ENCODE results near the gene CCL3. TPM values are rescaled to one million over a fixed set of nuclear protein-coding genes. Genes with fewer than 3 reads are reported as not detected.

CCL3 gene
- polyA plus RNA-seq, 1 donor (not counting 4 experiments of a cell fraction or from before 2014, with no cell fraction given) = not detected

- DNase-seq (ENCODE audit: low read depth, low spot score) (no peak), FAIRE-seq (no peak)
- no peak overlapping the region for H3K4me3 ChIP-seq (ENCODE audit: control insufficient read depth in 2 of 3, extremely low read depth in 1 of 3, insufficient read depth in 2 of 3, low read depth in 1 of 3, low read length in 3 of 3)
- no peak overlapping the region for H3K4me2 ChIP-seq (ENCODE audit: control insufficient read depth, extremely low read depth, insufficient read depth, low read depth, low read length)
- no peak overlapping the region for H3K27ac ChIP-seq (ENCODE audit: control insufficient read depth, insufficient read depth, low read length)
- no peaks in the 10 kb centered on the region for H3K36me3 ChIP-seq (ENCODE audit: control insufficient read depth in 2 of 2, extremely low read depth in 1 of 2, insufficient read depth in 2 of 2, low read length in 2 of 2)
- peaks cover 4% of the 10 kb centered on the region for H3K27me3 ChIP-seq (ENCODE audit: control insufficient read depth, extremely low read depth, insufficient read depth, low read length)
- dilution Hi-C loops (cut with MboI; ENCODE audit: extremely low pct_ligation_motif_present, low sequenced_read_pairs) = loop anchor here (25.0 kb wide), 1 partner anchor 143 kb away; the partner anchor contains the start of genes CCL14 and CCL16
- TF ChIP-seq EZH2 (IDR thresholded peaks at IDR 0.05; ENCODE audit: low read length) (no peak), CTCF (optimal IDR thresholded peaks at IDR 0.05 in 1 of 3, IDR thresholded peaks at IDR 0.05 in 1 of 3, conservative IDR thresholded peaks at IDR 0.05 in 1 of 3; ENCODE audit: extremely low read depth in 1 of 3, insufficient read depth in 2 of 3, low read length in 3 of 3) (no peak)
- no peaks in the 10 kb centered on the region for H3K9me3 ChIP-seq (ENCODE audit: control insufficient read depth, low read depth, low read length)
- no peak overlapping the region for H2AFZ ChIP-seq (ENCODE audit: control insufficient read depth, low read length)
- no peak overlapping the region for H3K9ac ChIP-seq (ENCODE audit: control insufficient read depth, extremely low read depth, insufficient read depth, low read length)
- no peaks in the 10 kb centered on the region for H3K79me2 ChIP-seq (ENCODE audit: control insufficient read depth, insufficient read depth, low read length)
- H3K4me1 ChIP-seq (ENCODE audit: control insufficient read depth, extremely low read depth, insufficient read depth, low read length) = no peaks in the 10 kb centered on the region
- no peaks in the 10 kb centered on the region for H3K9me1 ChIP-seq (ENCODE audit: control insufficient read depth, extremely low read depth, insufficient read depth, low read length)
- H4K20me1 ChIP-seq (ENCODE audit: control insufficient read depth, extremely low read depth, insufficient read depth, low read length) = no peaks in the 10 kb centered on the region
Measured at GRCh38 chr17:36130346-36130745, 40.4 kb upstream of the CCL3 start.

GRCh38 chr17:36129616-36130015, 39.7 kb upstream of the CCL3 start:
- Histone ChIP-seq H3K79me2 (ENCODE audit: control insufficient read depth, insufficient read depth, low read length) (no peaks in the 10 kb centered on the region), H3K4me3 (ENCODE audit: control insufficient read depth in 2 of 3, extremely low read depth in 1 of 3, insufficient read depth in 2 of 3, low read depth in 1 of 3, low read length in 3 of 3) (no peak overlapping the region), H4K20me1 (ENCODE audit: control insufficient read depth, extremely low read depth, insufficient read depth, low read length) (no peaks in the 10 kb centered on the region), H3K27me3 (ENCODE audit: control insufficient read depth, extremely low read depth, insufficient read depth, low read length) (no peaks in the 10 kb centered on the region), H3K36me3 (ENCODE audit: control insufficient read depth in 2 of 2, extremely low read depth in 1 of 2, insufficient read depth in 2 of 2, low read length in 2 of 2) (no peaks in the 10 kb centered on the region), H2AFZ (ENCODE audit: control insufficient read depth, low read length) (no peak overlapping the region), H3K4me2 (ENCODE audit: control insufficient read depth, extremely low read depth, insufficient read depth, low read depth, low read length) (no peak overlapping the region), H3K4me1 (ENCODE audit: control insufficient read depth, extremely low read depth, insufficient read depth, low read length) (no peaks in the 10 kb centered on the region), H3K9ac (ENCODE audit: control insufficient read depth, extremely low read depth, insufficient read depth, low read length) (no peak overlapping the region), H3K27ac (ENCODE audit: control insufficient read depth, insufficient read depth, low read length) (no peak overlapping the region), H3K9me3 (ENCODE audit: control insufficient read depth, low read depth, low read length) (peaks cover 3% of the 10 kb centered on the region), H3K9me1 (ENCODE audit: control insufficient read depth, extremely low read depth, insufficient read depth, low read length) (no peaks in the 10 kb centered on the region)
- dilution Hi-C loops (cut with MboI; ENCODE audit: extremely low pct_ligation_motif_present, low sequenced_read_pairs) = loop anchor here (25.0 kb wide), 1 partner anchor 142 kb away; the partner anchor contains the start of genes CCL14 and CCL16
- FAIRE-seq (no peak), DNase-seq (ENCODE audit: low read depth, low spot score) (no peak)
- no peak for TF ChIP-seq EZH2 (IDR thresholded peaks at IDR 0.05; ENCODE audit: low read length)
- no peak for TF ChIP-seq CTCF (optimal IDR thresholded peaks at IDR 0.05 in 1 of 3, IDR thresholded peaks at IDR 0.05 in 1 of 3, conservative IDR thresholded peaks at IDR 0.05 in 1 of 3; ENCODE audit: extremely low read depth in 1 of 3, insufficient read depth in 2 of 3, low read length in 3 of 3)

Data from keratinocyte (primary cell).